ENCODE data around the gene IL12A.

IL12A gene

DNA sequence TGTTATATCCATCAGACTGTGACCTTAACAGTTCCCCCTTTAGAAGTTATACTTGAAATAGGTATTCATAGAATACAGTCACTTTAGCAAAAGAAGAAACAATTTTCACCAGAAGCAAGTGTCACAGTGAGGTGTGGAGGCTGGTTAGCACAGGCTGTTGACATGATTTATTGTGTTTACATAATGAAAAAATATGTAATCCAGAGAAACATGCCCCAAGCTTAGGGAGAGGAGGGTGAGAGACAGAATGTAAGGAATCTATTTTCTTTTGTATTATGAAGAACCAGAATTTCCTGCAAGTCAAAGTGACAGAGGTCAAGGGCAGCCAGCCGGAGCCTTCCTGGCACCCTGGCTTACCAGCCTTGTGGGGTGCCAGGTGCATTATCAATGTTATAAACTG, 4.0 kb downstream of the IL12A start:
- Histone ChIP-seq H3K36me3 (ENCODE audit: insufficient read depth, low read length) (no peaks in the 10 kb centered on the region), H3K9ac (ENCODE audit: low read depth, low read length) (no peak overlapping the region), H3K27ac (ENCODE audit: low read depth, low read length) (no peak overlapping the region), H3K4me3 (ENCODE audit: low read length) (no peak overlapping the region), H3K27me3 (ENCODE audit: insufficient read depth, low read length) (peaks cover 15% of the 10 kb centered on the region), H3K9me3 (ENCODE audit: insufficient read depth, low read depth, low read length) (peaks cover 3% of the 10 kb centered on the region; the same call in 1 of the 2 replicates), H3K4me1 (ENCODE audit: insufficient read depth, low read length) (peaks cover 16% of the 10 kb centered on the region; the same call in 1 of the 2 replicates)
- 87% methylated on average over 1 of the region's 1 CpG for WGBS

DNA sequence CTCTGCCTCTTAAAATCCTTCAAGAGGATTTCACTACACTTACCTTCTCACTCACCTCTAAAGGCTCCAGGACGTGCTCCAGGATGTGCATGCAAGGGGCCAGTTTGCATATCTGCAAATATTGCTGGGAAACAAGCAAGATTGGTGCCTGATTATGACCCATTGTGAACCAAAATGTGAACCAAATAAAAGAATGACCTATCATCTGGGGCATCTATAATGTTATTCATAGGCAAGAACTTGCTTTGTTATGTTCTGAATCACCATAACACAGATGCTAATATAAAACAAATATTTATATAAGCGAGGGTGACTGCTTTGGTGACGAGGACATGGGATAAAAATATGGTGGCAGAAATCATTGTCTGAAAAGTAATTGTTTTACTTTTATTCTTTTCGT, 5.5 kb downstream of the IL12A start:
- H3K4me1 ChIP-seq (ENCODE audit: insufficient read depth, low read length), result peaks cover 16% of the 10 kb centered on the region; the same call in 1 of the 2 replicates
- no peaks in the 10 kb centered on the region for H3K36me3 ChIP-seq (ENCODE audit: insufficient read depth, low read length)
- WGBS, result 40% methylated on average over 4 of the region's 4 CpGs
- peaks cover 3% of the 10 kb centered on the region; the same call in 1 of the 2 replicates for H3K9me3 ChIP-seq (ENCODE audit: insufficient read depth, low read depth, low read length)
- H3K4me3 ChIP-seq (ENCODE audit: low read length), result no peak overlapping the region
- H3K27ac ChIP-seq (ENCODE audit: low read depth, low read length), result no peak overlapping the region
- H3K27me3 ChIP-seq (ENCODE audit: insufficient read depth, low read length), result peaks cover 9% of the 10 kb centered on the region
- no peak overlapping the region for H3K9ac ChIP-seq (ENCODE audit: low read depth, low read length)

DNA sequence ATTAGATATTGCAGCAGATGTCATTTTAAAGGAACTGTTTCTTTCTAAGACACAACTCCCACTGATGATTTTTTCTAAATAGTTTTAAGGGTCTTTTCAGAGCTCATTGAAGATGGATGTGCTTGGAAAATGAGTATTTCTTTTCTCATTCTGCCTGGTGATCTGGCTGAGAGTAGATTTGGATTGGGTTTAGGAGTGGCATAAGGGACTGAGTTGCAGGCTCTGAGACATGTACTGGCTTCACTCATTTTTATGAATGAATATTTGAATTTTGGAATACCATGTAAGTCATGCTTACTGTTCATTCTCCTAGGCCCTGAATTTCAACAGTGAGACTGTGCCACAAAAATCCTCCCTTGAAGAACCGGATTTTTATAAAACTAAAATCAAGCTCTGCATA, 6.5 kb downstream of the IL12A start:
- Histone ChIP-seq H3K4me3 (ENCODE audit: low read length) (no peak overlapping the region), H3K27me3 (ENCODE audit: insufficient read depth, low read length) (no peaks in the 10 kb centered on the region), H3K36me3 (ENCODE audit: insufficient read depth, low read length) (no peaks in the 10 kb centered on the region), H3K9me3 (ENCODE audit: insufficient read depth, low read depth, low read length) (peaks cover 3% of the 10 kb centered on the region; the same call in 1 of the 2 replicates), H3K9ac (ENCODE audit: low read depth, low read length) (no peak overlapping the region), H3K4me1 (ENCODE audit: insufficient read depth, low read length) (peaks cover 16% of the 10 kb centered on the region; the same call in 1 of the 2 replicates), H3K27ac (ENCODE audit: low read depth, low read length) (no peak overlapping the region)
- WGBS, result 100% methylated on average over 1 of the region's 1 CpG

DNA sequence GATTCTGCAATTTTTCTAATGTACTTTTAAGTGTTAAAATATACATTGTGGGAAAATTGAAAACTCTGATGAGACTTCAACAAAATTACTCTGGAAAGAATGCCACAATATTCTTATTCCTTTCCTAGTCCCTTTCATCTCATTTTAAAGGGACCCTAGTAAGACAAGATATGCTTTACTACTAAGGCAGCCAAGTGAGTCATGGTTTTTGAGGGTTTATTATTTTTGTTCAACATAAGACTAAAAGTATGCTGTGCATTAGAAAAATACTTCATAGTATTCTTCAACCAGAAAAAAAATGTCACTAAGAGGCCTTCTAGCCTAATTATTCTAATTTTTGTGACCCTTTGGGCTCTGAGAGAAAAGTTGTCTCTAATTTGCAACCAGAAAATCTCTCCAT, 7.4 kb downstream of the IL12A start:
- Histone ChIP-seq H3K36me3 (ENCODE audit: insufficient read depth, low read length) (no peaks in the 10 kb centered on the region), H3K9me3 (ENCODE audit: insufficient read depth, low read depth, low read length) (peaks cover 3% of the 10 kb centered on the region; the same call in 1 of the 2 replicates), H3K4me1 (ENCODE audit: insufficient read depth, low read length) (peaks cover 19% of the 10 kb centered on the region; the same call in 1 of the 2 replicates), H3K27me3 (ENCODE audit: insufficient read depth, low read length) (no peaks in the 10 kb centered on the region), H3K9ac (ENCODE audit: low read depth, low read length) (no peak overlapping the region), H3K4me3 (ENCODE audit: low read length) (no peak overlapping the region), H3K27ac (ENCODE audit: low read depth, low read length) (no peak overlapping the region)

DNA sequence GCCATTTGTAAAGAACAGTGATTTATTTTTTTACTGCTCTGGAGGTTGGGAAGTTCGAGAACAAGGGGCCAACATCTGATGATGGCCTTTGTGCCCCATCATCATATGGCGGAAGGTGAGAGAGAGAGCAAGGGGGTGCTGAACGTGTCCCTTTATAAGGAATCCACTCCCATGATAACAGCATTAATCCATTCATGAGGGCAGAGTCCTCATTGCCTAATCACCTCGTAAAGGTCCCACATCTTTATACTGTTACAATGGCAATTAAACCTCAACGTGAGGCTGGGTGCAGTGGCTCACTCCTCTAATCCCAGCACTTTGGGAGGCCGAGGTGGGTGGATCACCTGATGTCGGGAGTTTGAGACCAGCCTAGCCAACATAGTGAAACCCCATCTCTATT, 8.3 kb downstream of the IL12A start:
- no peak overlapping the region for H3K9ac ChIP-seq (ENCODE audit: low read depth, low read length)
- no peaks in the 10 kb centered on the region for H3K36me3 ChIP-seq (ENCODE audit: insufficient read depth, low read length)
- no peaks in the 10 kb centered on the region for H3K27me3 ChIP-seq (ENCODE audit: insufficient read depth, low read length)
- WGBS, result 95% methylated on average over 7 of the region's 7 CpGs
- H3K9me3 ChIP-seq (ENCODE audit: insufficient read depth, low read depth, low read length), result no peaks in the 10 kb centered on the region
- peaks cover 25% of the 10 kb centered on the region for H3K4me1 ChIP-seq (ENCODE audit: insufficient read depth, low read length)
- H3K4me3 ChIP-seq (ENCODE audit: low read length), result no peak overlapping the region
- no peak overlapping the region for H3K27ac ChIP-seq (ENCODE audit: low read depth, low read length)

DNA sequence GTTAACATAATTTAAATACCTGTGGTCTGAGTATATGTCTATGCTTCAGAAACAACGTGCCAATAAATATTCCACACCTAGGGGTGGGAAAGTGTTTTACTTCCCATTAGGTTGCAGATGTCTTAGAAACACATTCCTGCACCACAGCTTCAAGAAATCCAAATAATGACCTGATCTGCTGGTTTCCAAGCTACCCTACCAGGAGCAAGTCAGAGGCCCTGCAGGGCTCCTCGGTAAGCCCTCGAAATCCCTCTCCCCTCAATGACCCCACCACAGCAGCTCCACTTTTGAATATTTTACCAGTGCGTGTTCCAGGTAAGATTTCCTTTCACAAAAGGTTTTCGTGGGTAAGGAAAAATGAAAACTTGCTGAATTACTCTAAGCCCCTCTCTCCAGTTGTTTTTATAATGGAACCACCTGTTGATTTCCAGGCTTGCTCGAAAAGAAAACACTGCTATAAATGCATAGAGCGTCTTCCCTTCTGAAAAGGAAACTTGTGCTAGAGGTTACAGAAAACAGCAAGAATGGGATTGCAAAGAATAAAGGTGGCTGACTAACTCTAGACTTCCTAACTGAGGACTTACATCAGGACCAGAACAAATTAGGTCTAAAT, 12.6 kb downstream of the IL12A start:
- Histone ChIP-seq H3K4me3 (ENCODE audit: low read length) (no peak overlapping the region), H3K9ac (ENCODE audit: low read depth, low read length) (no peak overlapping the region), H3K27me3 (ENCODE audit: insufficient read depth, low read length) (no peaks in the 10 kb centered on the region), H3K4me1 (ENCODE audit: insufficient read depth, low read length) (peaks cover 9% of the 10 kb centered on the region), H3K9me3 (ENCODE audit: insufficient read depth, low read depth, low read length) (no peaks in the 10 kb centered on the region), H3K27ac (ENCODE audit: low read depth, low read length) (peak overlapping the region; percentile 39; the same call in 1 of the 2 replicates), H3K36me3 (ENCODE audit: insufficient read depth, low read length) (no peaks in the 10 kb centered on the region)
- WGBS, result 55% methylated on average over 6 of the region's 7 CpGs

DNA sequence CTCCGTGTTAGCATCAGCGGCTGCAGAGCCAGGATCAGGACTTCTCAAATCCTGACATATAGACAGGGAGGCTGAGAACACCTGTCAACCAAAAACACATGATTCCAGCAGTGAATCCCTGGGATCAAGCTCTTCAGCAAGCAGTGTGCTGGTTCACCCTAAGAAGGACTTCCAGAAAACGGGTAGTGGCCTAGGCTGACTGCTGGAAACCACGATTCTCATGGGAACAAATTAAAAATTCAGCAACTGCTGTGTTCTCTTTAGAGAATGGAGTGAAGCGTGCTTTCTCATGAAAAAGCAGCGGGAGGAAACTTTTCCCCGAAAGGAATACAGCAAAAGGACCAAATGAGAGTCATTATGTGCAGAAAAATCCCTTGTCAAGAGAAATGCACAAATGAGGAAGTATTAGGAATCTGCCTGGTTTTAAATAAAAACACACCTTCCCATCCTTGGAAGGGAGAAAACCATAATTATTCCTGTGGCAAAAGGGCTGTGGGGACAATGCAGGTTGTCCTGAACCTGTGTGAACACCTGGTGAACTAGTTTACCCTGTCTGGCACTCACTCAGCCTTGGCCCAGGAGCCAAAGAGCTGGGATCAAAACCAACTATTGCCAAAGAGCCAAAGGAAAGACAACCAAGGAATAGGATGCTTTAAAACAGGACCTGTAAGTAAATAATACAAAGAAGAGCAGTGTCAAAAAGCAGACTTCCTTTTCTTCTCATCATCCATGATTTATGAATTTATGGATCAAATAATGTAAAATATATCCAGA, 13.4 kb downstream of the IL12A start:
- no peaks in the 10 kb centered on the region for H3K9me3 ChIP-seq (ENCODE audit: insufficient read depth, low read depth, low read length)
- H3K27me3 ChIP-seq (ENCODE audit: insufficient read depth, low read length), result no peaks in the 10 kb centered on the region
- no peak overlapping the region for H3K4me3 ChIP-seq (ENCODE audit: low read length)
- peaks cover 9% of the 10 kb centered on the region for H3K4me1 ChIP-seq (ENCODE audit: insufficient read depth, low read length)
- H3K9ac ChIP-seq (ENCODE audit: low read depth, low read length), result no peak overlapping the region
- H3K36me3 ChIP-seq (ENCODE audit: insufficient read depth, low read length), result no peaks in the 10 kb centered on the region
- H3K27ac ChIP-seq (ENCODE audit: low read depth, low read length), result no peak overlapping the region; the same call in 1 of the 2 replicates
- WGBS, result 88% methylated on average over 7 of the region's 7 CpGs

DNA sequence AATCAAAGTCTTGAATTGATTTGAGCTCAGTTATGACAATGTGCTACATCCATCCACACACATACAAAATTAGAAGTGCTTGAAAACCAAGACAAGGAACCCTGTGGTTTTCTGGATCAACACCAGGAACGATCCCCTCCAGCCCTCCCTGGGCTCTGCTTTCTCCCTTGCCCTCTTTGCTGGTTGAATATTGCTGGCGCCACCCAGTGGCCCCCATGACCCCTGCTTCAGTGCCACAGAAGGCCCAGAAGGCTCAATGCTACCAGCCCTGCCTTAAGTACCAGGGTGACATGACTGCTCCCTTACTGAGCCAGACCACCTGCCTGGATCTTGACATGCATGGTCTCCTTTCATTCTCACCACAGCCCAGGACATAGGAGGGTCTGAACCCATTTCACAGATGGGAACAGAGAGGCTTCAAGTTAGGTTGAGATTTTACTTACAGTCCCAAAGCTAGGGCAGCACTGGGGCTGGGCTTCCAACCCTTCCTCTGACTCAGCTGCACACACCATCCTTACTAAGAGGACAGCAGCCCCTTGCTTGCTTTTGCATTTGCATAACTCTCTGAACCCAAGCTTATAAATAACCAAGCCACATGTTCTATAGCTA, 15.0 kb downstream of the IL12A start:
- H3K27ac ChIP-seq (ENCODE audit: low read depth, low read length), result no peak overlapping the region
- WGBS, result 13% methylated on average over 2 of the region's 2 CpGs

DNA sequence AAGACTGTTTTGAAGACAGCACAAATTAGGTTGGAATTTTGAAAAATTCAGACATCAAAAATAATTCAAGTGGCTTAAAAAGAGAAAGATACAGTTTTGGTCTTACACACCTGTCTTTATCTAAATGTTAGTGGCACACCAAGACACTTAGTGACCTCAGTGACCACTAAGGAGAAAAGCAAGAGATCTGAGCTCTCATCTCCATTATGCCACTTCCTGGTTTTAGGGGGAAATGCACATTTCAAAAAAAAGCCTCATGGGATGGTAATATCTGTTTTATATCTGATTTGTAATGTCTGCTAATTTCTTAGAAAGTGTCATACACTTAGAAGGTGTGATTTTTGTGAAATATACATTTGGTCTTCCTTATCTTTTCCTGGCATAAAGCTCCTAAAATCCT, 16.4 kb downstream of the IL12A start:
- Histone ChIP-seq H3K9me3 (ENCODE audit: insufficient read depth, low read depth, low read length) (no peaks in the 10 kb centered on the region), H3K36me3 (ENCODE audit: insufficient read depth, low read length) (no peaks in the 10 kb centered on the region), H3K27me3 (ENCODE audit: insufficient read depth, low read length) (no peaks in the 10 kb centered on the region), H3K4me3 (ENCODE audit: low read length) (no peak overlapping the region), H3K27ac (ENCODE audit: low read depth, low read length) (no peak overlapping the region), H3K4me1 (ENCODE audit: insufficient read depth, low read length) (peaks cover 9% of the 10 kb centered on the region), H3K9ac (ENCODE audit: low read depth, low read length) (no peak overlapping the region)

More for the DNA sequence above, 15.0 kb downstream of the IL12A start:
- Histone ChIP-seq H3K4me3 (ENCODE audit: low read length) (no peak overlapping the region), H3K9me3 (ENCODE audit: insufficient read depth, low read depth, low read length) (no peaks in the 10 kb centered on the region), H3K9ac (ENCODE audit: low read depth, low read length) (no peak overlapping the region), H3K27me3 (ENCODE audit: insufficient read depth, low read length) (no peaks in the 10 kb centered on the region), H3K4me1 (ENCODE audit: insufficient read depth, low read length) (peaks cover 9% of the 10 kb centered on the region), H3K36me3 (ENCODE audit: insufficient read depth, low read length) (no peaks in the 10 kb centered on the region)

DNA sequence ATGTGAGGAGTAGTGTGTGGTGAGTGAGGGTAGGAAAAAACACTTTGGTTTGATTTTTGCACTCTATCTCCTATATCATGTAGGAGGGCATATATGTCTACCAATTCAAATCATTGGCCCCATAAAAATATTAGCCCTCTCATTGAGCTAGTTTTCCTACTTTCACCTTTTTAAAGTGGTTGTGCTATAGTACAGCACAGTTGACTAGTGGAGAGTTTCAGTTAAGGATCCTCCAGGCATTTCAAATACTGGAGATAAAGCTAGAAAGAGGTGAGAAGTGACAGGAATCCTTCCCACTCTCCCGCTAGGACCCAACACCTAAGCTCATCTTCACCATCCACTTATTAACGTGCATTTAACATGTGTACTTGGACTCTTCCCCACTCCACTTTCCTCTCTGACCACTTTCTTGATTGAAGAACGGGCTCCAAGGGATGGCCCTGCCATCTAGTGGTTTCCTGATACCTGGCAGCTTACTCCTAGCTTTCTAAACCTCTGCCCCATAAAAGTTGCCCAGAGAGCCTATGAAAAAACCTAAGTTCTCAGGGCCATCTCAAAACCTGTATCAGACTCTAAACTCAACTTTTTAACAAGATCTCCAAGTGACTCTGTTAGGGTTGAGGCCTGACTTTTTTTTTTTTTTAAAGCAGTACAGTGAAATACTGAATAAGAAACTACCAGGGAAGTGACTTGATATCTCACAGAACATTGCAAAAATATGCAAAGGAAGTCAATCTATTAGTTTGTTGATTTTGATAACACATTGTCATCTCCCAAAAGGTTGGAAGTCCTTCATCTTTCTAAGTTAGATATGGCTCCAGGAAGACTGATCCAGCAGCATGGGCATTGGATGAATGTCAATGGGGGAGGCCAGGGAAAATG, 17.9 kb downstream of the IL12A start:
- Histone ChIP-seq H3K36me3 (ENCODE audit: insufficient read depth, low read length) (no peaks in the 10 kb centered on the region), H3K27ac (ENCODE audit: low read depth, low read length) (no peak overlapping the region), H3K9me3 (ENCODE audit: insufficient read depth, low read depth, low read length) (no peaks in the 10 kb centered on the region), H3K9ac (ENCODE audit: low read depth, low read length) (no peak overlapping the region), H3K27me3 (ENCODE audit: insufficient read depth, low read length) (no peaks in the 10 kb centered on the region), H3K4me1 (ENCODE audit: insufficient read depth, low read length) (peaks cover 2% of the 10 kb centered on the region), H3K4me3 (ENCODE audit: low read length) (no peak overlapping the region)
- WGBS, result 19% methylated on average over 3 of the region's 3 CpGs

All from HUES64 (cell line).